Inflammatory macrophage (primary cell): ENCODE results near the gene CD96.
"Not testable (repeated sequence)": the region's sequence is repeated elsewhere in the genome, so short reads cannot be mapped to it uniquely, and the experiment has no call there.

Experiments used
- DNase-seq, 2 donors: peaks; one replicate each; pipeline ENCODE4 v3.0.0-alpha.2; 2020 to 2022
- total RNA-seq, 18 experiments: gene quantifications; one replicate each; lab custom pipeline; 2026; ENCODE audit warnings: mixed read lengths in 6 of 18, inconsistent platforms in 2 of 18; lab: John Stamatoyannopoulos, UW

CD96 gene, protein sequence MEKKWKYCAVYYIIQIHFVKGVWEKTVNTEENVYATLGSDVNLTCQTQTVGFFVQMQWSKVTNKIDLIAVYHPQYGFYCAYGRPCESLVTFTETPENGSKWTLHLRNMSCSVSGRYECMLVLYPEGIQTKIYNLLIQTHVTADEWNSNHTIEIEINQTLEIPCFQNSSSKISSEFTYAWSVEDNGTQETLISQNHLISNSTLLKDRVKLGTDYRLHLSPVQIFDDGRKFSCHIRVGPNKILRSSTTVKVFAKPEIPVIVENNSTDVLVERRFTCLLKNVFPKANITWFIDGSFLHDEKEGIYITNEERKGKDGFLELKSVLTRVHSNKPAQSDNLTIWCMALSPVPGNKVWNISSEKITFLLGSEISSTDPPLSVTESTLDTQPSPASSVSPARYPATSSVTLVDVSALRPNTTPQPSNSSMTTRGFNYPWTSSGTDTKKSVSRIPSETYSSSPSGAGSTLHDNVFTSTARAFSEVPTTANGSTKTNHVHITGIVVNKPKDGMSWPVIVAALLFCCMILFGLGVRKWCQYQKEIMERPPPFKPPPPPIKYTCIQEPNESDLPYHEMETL
- total RNA-seq = 0 to 0.23 (median 0.02) reads per million in 18 experiments

DNA sequence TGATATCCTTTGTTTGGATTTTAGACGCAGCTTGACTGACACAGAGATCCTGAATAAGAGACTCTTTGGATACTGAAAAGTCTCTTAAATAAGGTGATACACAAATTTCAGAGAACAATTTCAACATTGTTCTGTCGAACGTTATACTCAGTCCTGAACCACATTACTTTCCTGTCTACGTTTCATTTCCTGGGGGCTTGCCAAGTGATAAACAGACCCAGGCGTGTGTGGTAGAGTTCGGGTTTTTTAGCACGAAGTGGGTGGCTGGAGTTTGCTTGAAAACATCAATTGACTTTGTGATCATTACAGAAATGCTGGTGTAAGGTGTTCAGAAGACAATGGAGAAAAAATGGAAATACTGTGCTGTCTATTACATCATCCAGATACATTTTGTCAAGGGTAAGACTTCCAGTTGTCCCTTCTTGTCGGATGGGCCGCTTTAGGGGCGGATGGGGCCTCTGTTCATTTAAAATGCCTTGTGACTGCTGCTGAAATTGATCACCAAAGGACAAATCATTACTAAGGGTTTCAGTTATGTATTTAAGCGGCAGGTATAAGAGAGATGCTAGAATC is at the start of gene CD96:
TSS of gene CD96 (plus strand) at position 287 of the 573 bp plus-strand sequence. CDS start at position 339, 52 bp downstream.
- no peak for DNase-seq

- no peak for DNase-seq
These were observed 48.7 kb upstream of the CD96 start for GRCh38 chr3:111493276-111493675.

GRCh38 chr3:111496894-111497559 is 45.0 kb upstream of the CD96 start:
- DNase-seq = no peak

GRCh38 chr3:111498022-111498421 is 44.0 kb upstream of the CD96 start:
- no peak for DNase-seq

GRCh38 chr3:111506435-111506834 is 35.6 kb upstream of the CD96 start:
- DNase-seq = no peak

DNA sequence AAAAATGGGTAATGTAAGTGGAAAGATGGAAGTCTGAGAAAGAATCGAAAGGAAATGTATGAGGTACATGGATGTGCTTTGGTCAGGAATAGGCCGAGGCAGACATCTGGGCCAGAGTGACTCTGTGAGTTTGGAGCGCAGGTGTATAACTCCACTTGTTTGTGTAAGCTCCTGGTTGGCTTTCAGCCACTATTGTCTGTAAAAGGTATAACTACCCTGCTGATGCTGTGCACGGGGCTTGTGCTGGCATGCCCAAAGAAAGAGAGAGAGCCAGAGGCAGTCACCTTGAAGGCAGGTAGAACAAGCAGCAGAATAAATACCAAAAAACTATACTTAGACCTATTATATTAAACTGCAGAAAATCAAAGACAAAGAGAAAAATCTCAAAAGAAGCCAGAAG is 32.7 kb upstream of the CD96 start:
- DNase-seq = no peak

- DNase-seq = no peak
These were observed 24.2 kb upstream of the CD96 start for GRCh38 chr3:111517801-111518200.

- peak; percentile 5 to 46 for DNase-seq
These were observed 22.7 kb upstream of the CD96 start for GRCh38 chr3:111519178-111519855.

DNA sequence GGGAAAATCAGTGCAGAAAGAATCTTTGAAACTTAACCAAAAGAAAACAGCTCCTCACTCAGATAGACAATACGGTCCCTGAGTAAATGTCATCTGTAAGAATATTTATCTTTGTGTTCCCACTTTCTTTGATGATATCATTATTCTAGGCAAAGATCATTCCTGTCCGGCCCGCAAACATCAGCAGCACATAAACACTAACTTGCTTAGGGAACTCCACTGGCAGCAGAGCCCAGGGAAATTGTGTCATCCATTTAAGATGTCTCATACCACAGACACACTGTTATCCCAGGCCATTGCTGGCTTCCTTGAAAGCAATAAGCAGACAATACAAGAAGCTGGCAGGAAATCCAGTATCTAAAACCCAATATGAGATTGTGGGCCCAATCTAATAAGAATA is 20.1 kb upstream of the CD96 start:
- peak in 1 of 2 donors; percentile 19 for DNase-seq

GRCh38 chr3:111524486-111524885 is 17.5 kb upstream of the CD96 start:
- not testable (repeated sequence) for DNase-seq

GRCh38 chr3:111531446-111531845 is 10.6 kb upstream of the CD96 start:
- no peak for DNase-seq

DNA sequence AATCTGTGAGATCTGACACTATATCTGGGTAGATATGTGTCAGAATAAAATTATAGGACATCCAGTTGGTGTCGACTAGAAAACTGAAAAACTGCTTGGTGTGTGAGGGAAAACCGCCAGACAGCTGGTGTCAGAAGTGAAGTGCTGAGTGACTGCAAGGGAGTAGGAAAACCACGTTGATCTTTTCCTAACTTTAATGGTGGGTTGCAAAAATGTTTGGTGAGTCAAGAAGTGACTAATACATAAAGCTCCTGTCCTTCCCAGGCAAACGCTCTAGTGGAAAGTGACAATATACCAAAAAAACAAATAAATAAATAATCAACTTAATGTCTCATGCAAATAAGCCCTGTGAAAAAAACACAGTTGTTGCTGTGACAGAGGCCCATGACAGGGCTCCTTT is 7.3 kb upstream of the CD96 start:
- DNase-seq = no peak

DNA sequence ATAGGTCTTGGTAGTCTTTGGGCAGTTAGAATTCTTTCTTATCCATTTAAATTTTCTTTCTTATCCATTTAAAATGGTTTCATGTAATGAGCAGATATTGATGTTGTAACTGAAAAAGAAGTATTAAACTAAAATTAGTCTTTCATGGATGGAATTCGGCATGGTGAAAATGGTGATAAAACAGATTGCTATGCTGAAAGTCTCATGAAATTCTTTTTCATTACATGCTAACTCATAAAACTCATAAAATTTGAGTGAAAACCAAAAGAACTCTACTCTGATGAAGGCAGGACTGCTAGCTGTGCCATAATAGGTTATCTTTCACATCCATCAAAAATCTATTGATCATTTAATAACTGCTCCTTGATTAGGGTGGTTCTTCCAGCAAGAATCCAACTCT is 3.9 kb upstream of the CD96 start:
- DNase-seq = no peak

DNA sequence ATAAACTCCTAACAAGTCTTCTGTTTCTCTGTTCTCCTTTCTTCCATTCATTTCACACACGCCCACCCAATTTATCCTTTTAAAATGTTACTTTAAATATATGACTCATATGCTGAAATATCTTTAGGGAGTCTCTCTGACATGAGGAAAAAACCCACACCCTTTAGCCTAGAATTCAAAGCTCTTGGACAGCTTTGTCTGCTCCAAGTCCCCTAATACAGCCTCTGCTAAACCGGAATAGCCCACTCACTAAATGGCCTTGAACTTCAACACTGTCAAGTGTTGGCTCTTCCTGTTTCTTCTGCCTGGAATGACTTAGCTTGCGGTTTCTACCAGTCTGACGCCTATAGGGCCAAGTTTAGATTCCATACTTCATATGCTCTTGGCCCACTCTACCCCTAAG is 3.3 kb upstream of the CD96 start:
- DNase-seq = peak; percentile 16 to 49

DNA sequence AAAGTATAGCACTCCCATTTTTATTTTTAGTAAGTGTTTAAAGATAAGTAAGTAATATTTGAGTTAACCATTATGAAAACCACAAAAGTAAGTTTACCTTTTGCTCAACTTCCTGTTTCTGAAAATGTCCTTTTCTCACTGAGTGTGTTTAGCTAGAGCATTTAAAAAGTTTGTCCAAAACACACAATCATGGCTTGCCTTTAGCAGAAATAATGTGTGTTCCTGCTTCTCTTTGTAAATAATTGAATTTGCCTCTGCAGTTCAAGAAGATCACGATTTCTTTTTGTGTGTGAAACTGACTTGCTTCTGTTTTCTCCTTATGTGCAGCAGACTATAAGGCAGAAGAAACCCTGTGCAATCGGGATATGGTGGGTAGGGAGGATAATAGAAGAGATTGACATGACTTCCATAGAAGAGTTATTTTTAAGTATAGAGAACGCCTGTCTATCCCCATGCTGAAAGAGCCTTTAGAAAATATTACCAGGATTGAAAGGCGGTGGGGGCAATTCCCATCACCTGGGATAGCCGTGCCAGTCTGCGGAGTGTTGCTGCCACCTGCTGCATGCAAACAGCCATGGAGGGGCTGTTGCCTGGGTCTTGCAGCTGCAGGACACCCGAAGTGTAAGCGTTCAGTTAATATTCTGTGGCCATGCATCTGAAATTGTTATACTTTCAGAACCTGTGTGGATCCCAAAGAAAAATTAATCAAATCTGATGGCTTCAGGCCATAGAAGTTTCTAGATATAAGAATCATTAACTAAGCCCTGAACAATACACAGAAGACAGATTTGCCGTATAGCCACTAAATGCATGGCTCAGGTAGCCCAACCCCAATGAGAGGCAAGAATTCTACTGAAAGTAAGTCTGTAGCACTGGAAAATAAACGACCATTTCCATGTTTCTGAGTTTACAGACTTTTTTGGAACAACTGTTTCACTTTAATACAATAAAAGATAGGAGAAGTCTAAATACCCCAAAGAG is 2.4 kb upstream of the CD96 start:
- DNase-seq = peak in 1 of 2 donors; percentile 16

DNA sequence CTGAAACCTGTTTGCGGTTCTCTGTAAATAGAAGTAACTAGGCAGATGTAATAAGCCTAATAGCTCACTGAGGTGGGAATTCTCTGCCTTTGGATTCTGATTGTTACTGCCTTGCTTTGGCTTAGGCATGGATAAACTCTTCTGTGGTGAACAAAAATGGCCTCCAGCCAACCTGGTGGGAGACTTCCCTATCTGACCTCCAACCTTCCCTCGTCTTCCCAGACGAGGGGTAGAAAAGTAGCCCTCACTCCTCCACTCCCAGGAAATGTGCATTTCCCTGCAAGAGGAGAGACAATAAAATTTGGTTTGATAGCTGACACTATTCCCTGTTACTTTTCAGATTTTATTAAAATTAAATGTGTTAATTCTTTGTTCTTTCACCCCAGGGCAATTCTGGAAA is 606 bp upstream of the CD96 start:
- no peak for DNase-seq

DNA sequence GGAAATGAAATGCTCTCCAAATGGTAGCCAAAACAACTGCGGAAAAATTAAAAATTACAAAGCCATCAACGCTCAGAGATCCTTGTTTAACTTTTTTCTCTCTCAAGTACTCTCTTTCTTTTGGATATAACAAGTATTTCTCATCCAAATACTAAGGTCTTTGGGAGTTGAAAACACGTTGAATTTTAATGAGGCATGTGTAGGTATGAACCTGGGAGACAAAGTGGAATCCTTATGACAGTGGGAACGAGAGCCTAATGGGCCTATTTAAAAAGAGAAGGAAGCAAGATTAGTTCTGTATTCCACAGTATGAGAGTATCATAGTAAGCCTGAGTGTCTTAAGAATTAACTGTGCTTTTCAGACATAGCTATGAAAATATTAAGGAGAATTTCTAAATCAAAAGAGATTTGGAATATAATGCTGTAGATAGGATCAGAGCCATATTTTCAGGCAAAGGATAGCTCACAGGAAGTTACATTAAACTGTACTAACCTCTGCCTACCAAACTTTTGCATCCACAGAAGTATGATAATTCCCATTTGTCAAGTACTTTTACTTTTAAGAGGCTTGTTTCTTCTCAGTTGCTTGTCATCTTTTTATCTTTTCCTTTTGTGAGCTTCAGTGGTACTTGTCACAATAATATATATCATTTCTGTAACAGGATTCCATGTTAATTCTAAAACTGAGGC is 759 bp downstream of the CD96 start:
- no peak for DNase-seq

DNA sequence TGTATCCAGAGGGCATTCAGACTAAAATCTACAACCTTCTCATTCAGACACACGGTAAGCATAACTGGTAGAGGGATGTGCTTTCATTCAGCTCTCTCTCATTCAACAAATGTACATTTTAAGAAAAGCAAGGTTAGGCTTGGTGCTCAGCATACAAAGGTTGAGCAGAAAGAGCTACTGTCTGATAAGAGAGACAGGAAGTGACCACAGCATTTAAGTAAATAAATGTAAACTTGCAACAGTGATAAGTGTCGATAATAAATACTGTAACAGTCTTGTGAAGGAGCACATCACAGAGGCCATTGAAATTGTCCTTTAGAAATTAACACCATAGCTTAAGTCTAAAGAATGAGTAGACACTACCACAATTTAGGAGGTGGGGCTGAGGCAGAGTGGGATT is 3.4 kb downstream of the CD96 start:
- no peak for DNase-seq

DNA sequence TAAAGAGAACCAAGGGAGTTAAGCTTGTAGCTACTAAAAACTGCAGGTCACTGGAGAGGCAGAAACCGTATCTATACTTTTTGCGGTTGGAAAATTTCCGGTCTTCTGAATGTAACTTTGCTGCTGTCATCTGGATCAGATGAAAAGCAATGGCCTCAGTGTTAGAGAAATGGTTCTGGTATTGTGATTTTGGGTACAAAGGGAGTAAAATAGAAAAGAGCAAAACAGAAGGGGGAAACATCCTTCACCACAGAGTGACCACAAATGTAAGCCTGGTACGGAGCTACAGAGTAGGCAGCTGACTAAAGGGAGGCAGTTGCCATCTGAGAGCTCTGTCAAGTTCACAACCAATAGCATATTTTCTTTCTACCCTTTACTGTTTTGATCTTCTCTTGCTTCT is 5.6 kb downstream of the CD96 start:
- no peak for DNase-seq

DNA sequence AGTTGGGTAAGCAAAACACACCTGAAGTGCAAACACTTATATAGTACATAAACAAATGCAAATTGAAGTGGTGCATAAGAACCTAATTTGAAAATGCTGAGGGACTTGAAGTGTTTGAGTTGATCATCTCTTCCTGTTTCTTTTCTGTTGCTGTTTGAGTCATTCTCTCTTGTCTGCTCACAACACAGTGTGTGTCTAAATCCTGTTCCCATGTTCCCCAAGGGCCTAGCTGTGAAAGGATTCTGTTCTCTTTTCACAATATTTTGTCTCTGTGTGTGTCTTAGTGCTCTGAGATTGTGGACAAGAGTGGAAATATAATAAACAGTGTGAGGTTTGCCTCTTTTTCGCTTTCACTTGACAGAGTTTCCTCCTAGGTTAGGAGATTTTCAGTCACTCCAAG is 6.1 kb downstream of the CD96 start:
- peak; percentile 27 to 31 for DNase-seq

DNA sequence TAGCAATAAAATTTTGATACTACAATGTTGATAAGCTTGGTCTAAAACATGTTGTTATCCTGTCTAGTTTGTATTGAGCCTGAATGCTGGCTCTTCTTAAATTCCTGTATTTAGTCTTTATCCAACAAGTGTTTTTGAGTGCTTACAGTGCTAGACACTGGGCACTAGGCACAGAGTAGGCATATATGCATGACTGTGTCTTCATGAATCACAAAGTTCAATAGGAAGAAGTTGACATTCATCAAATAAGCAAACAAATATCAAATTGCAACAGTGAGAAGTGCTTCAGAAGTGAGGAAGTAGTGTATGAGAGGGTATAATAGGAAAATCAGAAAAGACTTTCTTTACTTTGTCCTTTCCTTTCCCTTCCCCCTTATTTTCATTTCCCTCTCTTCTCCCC is 6.8 kb downstream of the CD96 start:
- no peak for DNase-seq
